ENCODE results near the gene SUN5. TPM values are rescaled to one million over a fixed set of nuclear protein-coding genes. Genes with fewer than 3 reads are reported as not detected.

SUN5 gene
- total RNA-seq, 4 donors from 2014 or later, result not detected

- peaks cover 14% of the 10 kb centered on the region for H3K27me3 ChIP-seq
- WGBS, result 57% methylated on average over 5 of the region's 5 CpGs
Observed at GRCh38 chr20:33026072-33026778, 22.0 kb upstream of the SUN5 start.

GRCh38 chr20:33025318-33025876 lies 21.2 kb upstream of the SUN5 start:
- Histone ChIP-seq H3K27ac (no peak overlapping the region), H3K4me1 (no peaks in the 10 kb centered on the region), H3K4me3 (no peak overlapping the region), H3K27me3 (peaks cover 14% of the 10 kb centered on the region), H3K36me3 (no peaks in the 10 kb centered on the region), H3K9me3 (no peaks in the 10 kb centered on the region)
- no peak for DNase-seq (ENCODE audit: low spot score in 2 of 2)
- WGBS, result 44% methylated on average over 9 of the region's 9 CpGs
- TF ChIP-seq EP300 (IDR thresholded peaks at IDR 0.05), result no peak
- no peak for TF ChIP-seq POLR2AphosphoS5 (IDR thresholded peaks at IDR 0.05)
- TF ChIP-seq POLR2A (IDR thresholded peaks at IDR 0.05), result no peak
- no peak for TF ChIP-seq CTCF (IDR thresholded peaks at IDR 0.05)

More at GRCh38 chr20:33026072-33026778, 22.0 kb upstream of the SUN5 start:
- Histone ChIP-seq H3K9me3 (no peaks in the 10 kb centered on the region), H3K27ac (no peak overlapping the region), H3K4me3 (no peak overlapping the region), H3K36me3 (no peaks in the 10 kb centered on the region), H3K4me1 (no peaks in the 10 kb centered on the region)
- DNase-seq (ENCODE audit: low spot score in 2 of 2), result no peak
- TF ChIP-seq CTCF (IDR thresholded peaks at IDR 0.05) (no peak), POLR2A (IDR thresholded peaks at IDR 0.05) (no peak), EP300 (IDR thresholded peaks at IDR 0.05) (no peak), POLR2AphosphoS5 (IDR thresholded peaks at IDR 0.05) (no peak)

- DNase-seq (ENCODE audit: low spot score in 2 of 2), result no peak
- Histone ChIP-seq H3K27ac (no peak overlapping the region), H3K36me3 (no peaks in the 10 kb centered on the region), H3K4me3 (no peak overlapping the region), H3K27me3 (peaks cover 14% of the 10 kb centered on the region), H3K9me3 (no peaks in the 10 kb centered on the region), H3K4me1 (no peaks in the 10 kb centered on the region)
- TF ChIP-seq POLR2AphosphoS5 (IDR thresholded peaks at IDR 0.05) (no peak), POLR2A (IDR thresholded peaks at IDR 0.05) (no peak), CTCF (IDR thresholded peaks at IDR 0.05) (no peak), EP300 (IDR thresholded peaks at IDR 0.05) (no peak)
- 72% methylated on average over 5 of the region's 5 CpGs for WGBS
Observed at GRCh38 chr20:33024609-33025317, 20.5 kb upstream of the SUN5 start.

GRCh38 chr20:33024243-33024560 lies 20.0 kb upstream of the SUN5 start:
- H3K27me3 ChIP-seq, result peaks cover 14% of the 10 kb centered on the region
- no peak for TF ChIP-seq POLR2AphosphoS5 (IDR thresholded peaks at IDR 0.05)
- TF ChIP-seq POLR2A (IDR thresholded peaks at IDR 0.05), result no peak
- no peak for TF ChIP-seq EP300 (IDR thresholded peaks at IDR 0.05)
- TF ChIP-seq CTCF (IDR thresholded peaks at IDR 0.05), result no peak
- 75% methylated on average over 1 of the region's 1 CpG for WGBS

More at GRCh38 chr20:33024243-33024560, 20.0 kb upstream of the SUN5 start:
- Histone ChIP-seq H3K27ac (no peak overlapping the region), H3K36me3 (no peaks in the 10 kb centered on the region), H3K9me3 (no peaks in the 10 kb centered on the region), H3K4me1 (no peaks in the 10 kb centered on the region), H3K4me3 (no peak overlapping the region)
- no peak for DNase-seq (ENCODE audit: low spot score in 2 of 2)
